ENCODE data around the gene LZTR1. TPM values are rescaled to one million over a fixed set of nuclear protein-coding genes. Genes with fewer than 3 reads are reported as not detected.

The LZTR1 gene
- total and polyA plus RNA-seq, 2 of the 4 experiments (the other 2 are of a cell fraction) = 22.8 to 41.3 TPM

- no peak overlapping the region for H3K18ac ChIP-seq (ENCODE audit: low read depth, low read length)
- ChIA-PET POLR2A (ENCODE audit: unreplicated experiment) (no interaction called here), CTCF (no interaction called here)
- dilution Hi-C loops (cut with HindIII; ENCODE audit: low sequenced_read_pairs, unreplicated experiment) = no loop called here
- no peak for ATAC-seq (ENCODE audit: low read depth)
- H3K23ac ChIP-seq (ENCODE audit: low read depth, low read length) = no peak overlapping the region
- H3K4ac ChIP-seq (ENCODE audit: low read depth, low read length) = no peak overlapping the region
- intact Hi-C loops (cut with micrococcal nuclease) = no loop called here
- no peak overlapping the region for H3K27ac ChIP-seq (ENCODE audit: insufficient read depth, low read length)
- H4K20me1 ChIP-seq (ENCODE audit: insufficient read depth, low read length) = peaks cover 96% of the 10 kb centered on the region
- no peak overlapping the region for H4K91ac ChIP-seq (ENCODE audit: insufficient read depth, low read depth, low read length)
- no peak overlapping the region for H4K5ac ChIP-seq (ENCODE audit: low read depth, low read length)
- H3K9ac ChIP-seq (ENCODE audit: low read depth, low read length) = no peak overlapping the region
- H3K14ac ChIP-seq (replicated peaks; ENCODE audit: low read depth, low read length) = no peak overlapping the region
- H2BK15ac ChIP-seq (ENCODE audit: low read depth, low read length) = no peak overlapping the region
- no peak overlapping the region for H2AK9ac ChIP-seq (replicated peaks; ENCODE audit: low read depth, low read length, poor library complexity)
- H3K4me2 ChIP-seq (ENCODE audit: low read depth, low read length) = no peak overlapping the region
- H3K56ac ChIP-seq (ENCODE audit: extremely low read depth, insufficient read depth, low read length) = no peak overlapping the region
- H3K27me3 ChIP-seq (ENCODE audit: control insufficient read depth, insufficient read depth, low read length) = no peaks in the 10 kb centered on the region
- H3K4me3 ChIP-seq (ENCODE audit: insufficient read depth, low read depth, low read length) = no peak overlapping the region
- peaks cover 11% of the 10 kb centered on the region for H3K4me1 ChIP-seq (ENCODE audit: control insufficient read depth, insufficient read depth, low read length)
- no peak overlapping the region for H2BK20ac ChIP-seq (ENCODE audit: low read depth, low read length)
- H3K9me1 ChIP-seq (ENCODE audit: insufficient read depth, low read length) = peaks cover 18% of the 10 kb centered on the region
- no peak overlapping the region for H4K8ac ChIP-seq (ENCODE audit: low read depth in 2 of 2, low read length in 2 of 2)
- no TSS peak for BruUV-seq (replicated peaks)
- H2BK120ac ChIP-seq (ENCODE audit: low read depth, low read length) = no peak overlapping the region
- in situ Hi-C loops (cut with MboI; ENCODE audit: low sequenced_read_pairs) = no loop called here
- no peak for DNase-seq
- no peak overlapping the region for H2AK5ac ChIP-seq (ENCODE audit: low read depth, low read length)
- no peak overlapping the region for H2BK5ac ChIP-seq (ENCODE audit: low read depth, low read length, poor library complexity, severe bottlenecking)
- peaks cover 19% of the 10 kb centered on the region for H3K36me3 ChIP-seq (ENCODE audit: control insufficient read depth, insufficient read depth, low read length)
- H3K9me3 ChIP-seq (ENCODE audit: control insufficient read depth, insufficient read depth, low read length) = no peaks in the 10 kb centered on the region
- no CpG with 5 or more reads among the region's 4 CpGs for WGBS, 2 experiments (ENCODE audit: extremely low coverage in 2 of 2, insufficient read length in 1 of 2)
- H3K79me1 ChIP-seq (ENCODE audit: low read depth in 1 of 2, low read length in 2 of 2) = peaks cover 7 to 72% of the 10 kb centered on the region in 2 experiments
- TF ChIP-seq ELK1 (IDR thresholded peaks at IDR 0.05; ENCODE audit: borderline replicate concordance, low read depth, low read length) (no peak), POLR2A (IDR thresholded peaks at IDR 0.05; ENCODE audit: low read depth, low read length) (no peak), CEBPB (IDR thresholded peaks at IDR 0.05; ENCODE audit: low read depth, low read length) (no peak), RAD21 (IDR thresholded peaks at IDR 0.05; ENCODE audit: low read length) (no peak), SMC3 (IDR thresholded peaks at IDR 0.05; ENCODE audit: low read depth, low read length) (no peak), CHD1 (IDR thresholded peaks at IDR 0.05; ENCODE audit: low read depth, low read length) (no peak), MAFK (IDR thresholded peaks at IDR 0.05; ENCODE audit: low read depth, low read length) (no peak), MAZ (IDR thresholded peaks at IDR 0.05; ENCODE audit: borderline replicate concordance, low read depth, low read length) (no peak), USF2 (IDR thresholded peaks at IDR 0.05; ENCODE audit: low read depth, low read length) (no peak), CTCF (conservative IDR thresholded peaks at IDR 0.05; ENCODE audit: low read depth, low read length) (no peak), NFE2L2 (IDR thresholded peaks at IDR 0.05; ENCODE audit: low read depth, low read length) (no peak), RFX5 (IDR thresholded peaks at IDR 0.05; ENCODE audit: low read depth, low read length) (no peak), BHLHE40 (IDR thresholded peaks at IDR 0.05; ENCODE audit: low read depth, low read length) (no peak), FOS (IDR thresholded peaks at IDR 0.05; ENCODE audit: low read depth, low read length) (no peak), RCOR1 (IDR thresholded peaks at IDR 0.05; ENCODE audit: insufficient replicate concordance, low read length) (no peak), MXI1 (IDR thresholded peaks at IDR 0.05; ENCODE audit: borderline replicate concordance, low read depth, low read length) (no peak)
- no peak overlapping the region for H2AFZ ChIP-seq (replicated peaks; ENCODE audit: low read length, poor library complexity)
These were observed 41.2 kb upstream of the LZTR1 start for GRCh38 chr22:20940904-20941385.
